K562 (cell line): ENCODE data around the gene C11orf58. TPM values are rescaled to one million over a fixed set of nuclear protein-coding genes. Genes with fewer than 3 reads are reported as not detected.

Experiments
- ATAC-seq: fragments of 200-7000 bp; cut with Tn5 transposase; 3 replicates; pipeline ENCODE4 v1.9.1; 2020; ENCODE audit warnings: moderate library complexity
- BruUV-seq: library from RNA; stranded (reverse); fragments of 400-500 nt; replicated peaks from 2 replicates; lab custom pipeline; 2021; lab: Mats Ljungman, UMichigan
- CTCF ChIA-PET: fragments of 300-600 bp; formaldehyde crosslinking; extraction: SDS; loops from one replicate; lab custom pipeline; 2021; ENCODE audit warnings: low intra/inter-chr PET ratio; lab: Yijun Ruan, JAX
- POLR2A ChIA-PET: fragments of 300-600, 350-650 bp; sonication (Branson Sonifier 250); formaldehyde crosslinking; extraction: SDS; loops from one replicate; lab custom pipeline; 2021; ENCODE audit warnings: antibody characterized with exemption, inconsistent platforms; lab: Yijun Ruan, JAX
- DNase-seq, 4 experiments: peaks; one replicate each; pipeline versions ENCODE4 v3.0.0 to v3.0.0-alpha.2; 2011 to 2018; ENCODE audit warnings: low spot score in 3 of 4, mixed read lengths in 3 of 4; ENCODE audit errors: extremely low read depth in 1 of 4
- FAIRE-seq: peaks from 2 replicates; lab custom pipeline; 2011; peaks lifted over from hg19 to GRCh38; lab: Jason Lieb, UNC
- H2AFZ ChIP-seq: 2 replicates; pipeline ENCODE4 v1.6.0; 2011; ENCODE audit warnings: low read depth, low read length, control low read depth, inconsistent platforms
- H3K27ac ChIP-seq: fragments of 200-600 bp; 3 replicates; pipeline ENCODE4 v1.8.0; 2011; ENCODE audit warnings: low read depth, mild to moderate bottlenecking, control low read depth, inconsistent platforms, low read length, moderate library complexity, mixed read lengths; ENCODE audit errors: extremely low read depth
- H3K27me3 ChIP-seq, 2 experiments: fragments of 300-600 bp in 1 of 2; 2 replicates in 1 of 2; 3 replicates in 1 of 2; pipeline versions ENCODE4 v1.6.0 to v1.8.0; 2011; ENCODE audit warnings: inconsistent platforms in 2 of 2, low read length in 2 of 2, mild to moderate bottlenecking in 1 of 2, mixed read lengths in 1 of 2, moderate library complexity in 1 of 2; ENCODE audit not compliant: control insufficient read depth in 2 of 2, insufficient read depth in 2 of 2
- H3K36me3 ChIP-seq: fragments of 300-600 bp; 3 replicates; pipeline ENCODE4 v1.8.0; 2011; ENCODE audit warnings: mild to moderate bottlenecking, low read length, inconsistent platforms; ENCODE audit not compliant: control insufficient read depth, insufficient read depth
- H3K4me1 ChIP-seq, 2 experiments: fragments of 200-600 bp in 1 of 2; replicated peaks in 1 of 2; 2 replicates in 1 of 2; 3 replicates in 1 of 2; pipeline versions ENCODE4 v1.5.1 to v1.8.0; 2011; ENCODE audit warnings: inconsistent platforms in 2 of 2, low read length in 2 of 2, mild to moderate bottlenecking in 1 of 2, mixed read lengths in 1 of 2, moderate library complexity in 1 of 2; ENCODE audit not compliant: control insufficient read depth in 2 of 2, insufficient read depth in 2 of 2
- H3K4me2 ChIP-seq: 2 replicates; pipeline ENCODE4 v1.6.1; 2011; ENCODE audit warnings: low read length, control low read depth, inconsistent platforms, mixed read lengths; ENCODE audit not compliant: insufficient read depth
- H3K4me3 ChIP-seq: fragments of 200-600 bp; sonication (generic), shearing (Covaris generic); 2 replicates; pipeline ENCODE4 v1.5.1; 2016; ENCODE audit warnings: control low read depth, inconsistent platforms
- H3K79me2 ChIP-seq: fragments of 200-600 bp; 3 replicates; pipeline ENCODE4 v1.8.0; 2011; ENCODE audit warnings: low read length, inconsistent platforms; ENCODE audit not compliant: control insufficient read depth, insufficient read depth
- H3K9ac ChIP-seq, 2 experiments: 2 replicates each; pipeline versions ENCODE4 v1.6.0 to v1.6.1; 2011; ENCODE audit warnings: low read depth in 2 of 2, low read length in 2 of 2, control low read depth in 1 of 2, inconsistent platforms in 1 of 2, mild to moderate bottlenecking in 1 of 2, mixed read lengths in 1 of 2; ENCODE audit not compliant: insufficient read depth in 1 of 2
- H3K9me1 ChIP-seq: one replicate; pipeline ENCODE4 v1.6.0; 2011; ENCODE audit warnings: inconsistent platforms, mild to moderate bottlenecking, low read length, moderate library complexity; ENCODE audit not compliant: control insufficient read depth, insufficient read depth
- H3K9me3 ChIP-seq: replicated peaks from 2 replicates; pipeline ENCODE4 v1.5.1; 2011; ENCODE audit warnings: low read depth, low read length, inconsistent platforms; ENCODE audit not compliant: control insufficient read depth, insufficient read depth
- H4K20me1 ChIP-seq: replicated peaks from 2 replicates; pipeline ENCODE4 v1.6.1; 2011; ENCODE audit warnings: low read length, inconsistent platforms, mixed read lengths; ENCODE audit not compliant: control insufficient read depth, insufficient read depth
- BCOR ChIP-seq: fragments of 450-650 bp; IDR thresholded peaks from 2 replicates; pipeline ENCODE4 v1.6.1; 2016
- EGR1 ChIP-seq: fragments of 450-650 bp; conservative IDR thresholded peaks from 2 replicates; pipeline ENCODE4 v1.6.1; 2017; ENCODE audit warnings: mild to moderate bottlenecking
- HDAC2 ChIP-seq: fragments of 450-650 bp; IDR thresholded peaks from 2 replicates; pipeline ENCODE4 v1.6.1; 2016; ENCODE audit warnings: mild to moderate bottlenecking
- HDAC6 ChIP-seq: IDR thresholded peaks from 2 replicates; pipeline ENCODE4 v1.6.1; 2012; ENCODE audit warnings: low read depth, mild to moderate bottlenecking, control low read depth, inconsistent platforms, low read length, moderate library complexity
- HNRNPUL1 ChIP-seq: fragments of 200-400 bp; formaldehyde crosslinking; IDR thresholded peaks from 2 replicates; pipeline ENCODE4 v1.6.1; 2017; ENCODE audit warnings: low read length
- KDM1A ChIP-seq, 2 experiments: fragments of 450-650 bp; IDR thresholded peaks; 2 replicates each; pipeline ENCODE4 v1.6.1; 2016; ENCODE audit warnings: mild to moderate bottlenecking in 2 of 2
- LCOR ChIP-seq: sonication (generic); formaldehyde crosslinking; IDR thresholded peaks from 2 replicates; pipeline ENCODE4 v1.8.0; 2022; ENCODE audit warnings: mild to moderate bottlenecking, missing genetic modification reagents
- RBM25 ChIP-seq: fragments of 200-400 bp; formaldehyde crosslinking; IDR thresholded peaks from 2 replicates; pipeline ENCODE4 v1.6.1; 2018; ENCODE audit warnings: low read length, low read depth, moderate library complexity; ENCODE audit not compliant: severe bottlenecking
- SMAD3 ChIP-seq: fragments of 450-650 bp; formaldehyde crosslinking; conservative IDR thresholded peaks from 2 replicates; pipeline ENCODE4 v1.4.0; 2020; ENCODE audit warnings: mild to moderate bottlenecking
- TBP ChIP-seq: optimal IDR thresholded peaks from 2 replicates; pipeline ENCODE3; 2011; ENCODE audit warnings: low read depth, low read length, improper control_type of control experiment
- ZFP36 ChIP-seq: fragments of 150-350 bp; IDR thresholded peaks from 2 replicates; pipeline ENCODE4 v1.6.1; 2018; ENCODE audit warnings: low read length, low read depth; ENCODE audit not compliant: partially characterized antibody
- ZNF143 ChIP-seq: sonication (generic); formaldehyde crosslinking; IDR thresholded peaks from 2 replicates; pipeline ENCODE4 v1.9.0; 2022; ENCODE audit warnings: mild to moderate bottlenecking, missing genetic modification reagents
- WGBS: fragments of 100-300 bp; shearing (Covaris generic); methylation state at CpG from one replicate; pipeline ENCODE4 v1.1.6; 2016; ENCODE audit warnings: low coverage, mixed read lengths; ENCODE audit not compliant: insufficient coverage; ENCODE audit errors: missing lambda C conversion rate; 5-methylcytosine and 5-hydroxymethylcytosine counted together
- in situ Hi-C: fragments of 300-500 bp; cut with MboI; formaldehyde crosslinking; loops from 4 replicates; pipeline ENCODE4 v1.15.0; 2018; ENCODE audit warnings: inconsistent platforms, mixed read lengths
- intact Hi-C: fragments of 100-400 bp; cut with micrococcal nuclease; formaldehyde crosslinking; loops from 2 replicates; pipeline ENCODE4 v1.14.2; 2022
- polyA plus RNA-seq, 8 experiments: library from polyadenylated mRNA; depleted of rRNA in 4 of 8; stranded (reverse) in 5 of 8; unstranded in 3 of 8; fragments of >200 nt; fragmentation: Nextera tagmentation in 2 of 8; fragmentation: Illumina TruSeq in 1 of 8; extraction: Ambion mirVana in 2 of 8; extraction: Trizol in 1 of 8; gene quantifications; 2 replicates each; pipeline versions ENCODE4 v1.2.1 to v1.2.3, GENCODE V29; 2011 to 2014; ENCODE audit warnings: inconsistent platforms in 1 of 8, missing spikeins in 1 of 8
- total RNA-seq, 7 experiments: library from RNA; depleted of rRNA in 6 of 7; stranded (reverse); fragments of >200 nt in 6 of 7; fragmentation: Illumina TruSeq in 2 of 7; extraction: Trizol in 2 of 7; gene quantifications; 2 replicates each; pipeline versions ENCODE4 v1.2.1 to v1.2.3, GENCODE V29; 2011 to 2021; ENCODE audit warnings: low replicate concordance in 1 of 7
- TF ChIP-seq, protein P1 (sequence below), 2 experiments: fragments of 450-650 bp; IDR thresholded peaks; 2 replicates each; pipeline ENCODE4 v1.6.1; 2016

Gene C11orf58
- total and polyA plus RNA-seq, 9 of the 15 experiments (the other 6 are each of a cell fraction or from before 2014, with no cell fraction given) = 104 to 421 (median 247) TPM

DNA sequence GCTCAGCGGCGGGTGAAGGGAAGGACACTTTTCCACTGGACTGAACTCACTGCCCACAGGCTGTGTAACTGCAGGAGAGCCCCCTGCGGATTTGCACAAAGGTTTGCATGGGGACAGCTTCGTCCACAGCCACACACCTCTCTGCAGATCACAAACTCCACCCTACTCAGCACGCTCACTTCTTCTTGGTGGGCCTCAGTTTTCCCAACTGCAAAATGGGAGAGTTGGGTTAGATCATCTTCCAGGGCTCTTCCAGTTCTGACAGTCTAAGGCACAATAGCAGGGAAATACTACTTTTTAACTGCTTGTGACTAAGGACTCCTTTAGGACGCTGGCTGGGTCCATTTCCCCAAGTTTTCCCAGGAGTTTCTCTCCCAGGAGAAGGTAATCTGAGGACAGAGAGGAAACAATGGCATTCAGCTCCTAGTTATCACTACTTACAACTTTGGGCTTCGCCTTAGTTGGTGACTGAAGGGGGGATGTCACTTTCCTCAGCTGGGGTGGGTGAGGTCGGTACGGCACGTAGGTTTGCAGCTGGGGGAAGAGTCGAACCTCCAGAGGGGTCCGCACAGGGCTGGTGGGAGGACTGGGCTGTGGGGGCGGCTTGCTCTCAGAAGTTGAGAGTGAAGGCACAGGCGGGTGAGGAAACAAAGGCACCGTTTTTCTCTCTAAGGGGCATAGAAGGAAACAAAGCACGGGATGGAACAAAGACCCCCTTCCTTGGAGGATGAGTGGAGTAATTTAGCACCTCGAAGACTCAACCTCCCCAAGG, 55.8 kb downstream of the C11orf58 start:
- Histone ChIP-seq H3K4me2 (no peak overlapping the region), H3K79me2 (no peaks in the 10 kb centered on the region), H3K4me1 (no peaks in the 10 kb centered on the region; a peak in 1 of 5 replicates), H3K4me3 (no peak overlapping the region), H4K20me1 (no peaks in the 10 kb centered on the region), H3K9me3 (no peaks in the 10 kb centered on the region), H3K27ac (no peak overlapping the region), H3K9ac (no peak overlapping the region), H3K36me3 (no peaks in the 10 kb centered on the region), H2AFZ (no peak overlapping the region), H3K9me1 (no peaks in the 10 kb centered on the region), H3K27me3 (peaks cover 6 to 41% of the 10 kb centered on the region in 2 experiments)
- 3% methylated on average over 16 of the region's 17 CpGs for WGBS
- in situ Hi-C loops = no loop called here
- FAIRE-seq (no peak), ATAC-seq (no peak), DNase-seq (no peak)
- ChIA-PET CTCF (no interaction called here), POLR2A (interaction anchor here (0.6 kb wide), 1 partner anchor 15 kb away, joined by 3 read pairs; no protein-coding TSS in a partner anchor)
- no TSS peak for BruUV-seq
- intact Hi-C loops = no loop called here
- TF ChIP-seq BCOR = peak; percentile 40; the same call in 1 of the 2 replicates
- peak; percentile 36 to 53; a peak in 2 of 4 replicates for TF ChIP-seq KDM1A (IDR thresholded peaks at IDR 0.05)
- no peak for TF ChIP-seq EGR1
- TF ChIP-seq RBM25 = peak; percentile 78

DNA sequence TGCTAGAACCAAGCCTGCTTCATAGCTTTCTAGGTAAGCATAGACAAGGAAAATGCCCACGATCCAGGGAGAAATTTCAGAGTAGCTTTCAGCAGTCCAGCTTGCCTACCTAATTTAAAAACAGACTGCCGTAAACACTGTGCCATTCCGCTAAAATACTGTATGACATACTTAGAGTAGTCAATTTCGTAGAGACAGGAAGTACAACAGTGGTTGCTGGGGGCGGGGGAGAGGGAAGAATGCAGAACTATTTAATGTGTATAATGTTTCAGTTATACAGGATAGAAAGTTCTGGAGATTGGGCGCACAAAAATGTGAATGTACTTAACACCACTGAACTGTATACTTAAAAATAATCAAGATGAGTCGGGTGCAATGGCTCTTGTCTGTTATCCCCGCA, 56.7 kb downstream of the C11orf58 start:
- FAIRE-seq = no peak
- no peaks in the 10 kb centered on the region; a peak in 1 of 5 replicates for H3K4me1 ChIP-seq
- no TSS peak for BruUV-seq
- H3K79me2 ChIP-seq = no peaks in the 10 kb centered on the region
- H3K4me3 ChIP-seq = no peak overlapping the region
- no peak for ATAC-seq
- in situ Hi-C loops (no loop called here), intact Hi-C loops (no loop called here)
- CTCF ChIA-PET = no interaction called here
- no peaks in the 10 kb centered on the region for H3K9me1 ChIP-seq
- H3K27ac ChIP-seq = no peak overlapping the region
- 2% methylated on average over 8 of the region's 8 CpGs for WGBS
- POLR2A ChIA-PET = no interaction called here
- H4K20me1 ChIP-seq = no peaks in the 10 kb centered on the region
- H3K9ac ChIP-seq = no peak overlapping the region
- no peak overlapping the region for H3K4me2 ChIP-seq
- DNase-seq = no peak
- H2AFZ ChIP-seq = no peak overlapping the region
- no peaks in the 10 kb centered on the region for H3K9me3 ChIP-seq
- peaks cover 5 to 35% of the 10 kb centered on the region in 2 experiments for H3K27me3 ChIP-seq
- H3K36me3 ChIP-seq = no peaks in the 10 kb centered on the region
- TF ChIP-seq ZNF143 (CRISPR knock-in tag) (no peak), HDAC6 (no peak), LCOR (CRISPR knock-in tag) (no peak), HDAC2 (no peak), HNRNPUL1 (no peak), SMAD3 (CRISPR knock-in tag) (no peak), ZFP36 (no peak), TBP (no peak)
- TF ChIP-seq, protein P1, sequence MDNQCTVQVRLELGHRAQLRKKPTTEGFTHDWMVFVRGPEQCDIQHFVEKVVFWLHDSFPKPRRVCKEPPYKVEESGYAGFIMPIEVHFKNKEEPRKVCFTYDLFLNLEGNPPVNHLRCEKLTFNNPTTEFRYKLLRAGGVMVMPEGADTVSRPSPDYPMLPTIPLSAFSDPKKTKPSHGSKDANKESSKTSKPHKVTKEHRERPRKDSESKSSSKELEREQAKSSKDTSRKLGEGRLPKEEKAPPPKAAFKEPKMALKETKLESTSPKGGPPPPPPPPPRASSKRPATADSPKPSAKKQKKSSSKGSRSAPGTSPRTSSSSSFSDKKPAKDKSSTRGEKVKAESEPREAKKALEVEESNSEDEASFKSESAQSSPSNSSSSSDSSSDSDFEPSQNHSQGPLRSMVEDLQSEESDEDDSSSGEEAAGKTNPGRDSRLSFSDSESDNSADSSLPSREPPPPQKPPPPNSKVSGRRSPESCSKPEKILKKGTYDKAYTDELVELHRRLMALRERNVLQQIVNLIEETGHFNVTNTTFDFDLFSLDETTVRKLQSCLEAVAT (IDR thresholded peaks at IDR 0.05) = no peak
